Renal pelvis (tissue), 12 donors: ENCODE measurements around the gene JKAMP. TPM values are rescaled to one million over a fixed set of nuclear protein-coding genes. Genes with fewer than 3 reads are reported as not detected.
"Not testable (repeated sequence)": the region's sequence is repeated elsewhere in the genome, so short reads cannot be mapped to it uniquely, and the experiment has no call there.

Source experiments
- DNase-seq: peaks from one replicate; pipeline ENCODE4 v3.0.0-alpha.2; 2013
- long read RNA-seq, 16 experiments: transcript quantifications; one replicate each; lab custom pipeline, GENCODE V29; 2026
- polyA plus RNA-seq, 3 donors: library from polyadenylated mRNA; unstranded; fragments of 120-200 nt; gene quantifications; one replicate each; pipeline ENCODE4 v1.2.1, GENCODE V29; 2013; ENCODE audit not compliant: insufficient read length in 3 of 3

Gene JKAMP
- polyA plus RNA-seq, result 10 to 100 TPM; 65.5 to 77.8 (median 74.4) TPM
- long read RNA-seq, donor 1, transcript JKAMP-201 (7 exons, 1,726 nt), result major isoform, 20 of 32 reads
- long read RNA-seq, donor 1, partial matches to known transcripts, result 0 of 32 reads
- long read RNA-seq, donor 1, other reads (novel, unspliced or antisense), result 0 of 32 reads
- long read RNA-seq, donor 2, transcript JKAMP-203 (7 exons, 1,636 nt), result minor isoform, 6 of 42 reads
- long read RNA-seq, donor 2, transcript JKAMP-201 (7 exons, 1,726 nt), result major isoform, 29 of 42 reads
- long read RNA-seq, donor 2, partial matches to known transcripts, result 0 of 42 reads
- long read RNA-seq, donor 2, other reads (novel, unspliced or antisense), result 0 of 42 reads
- long read RNA-seq, donor 3, transcript JKAMP-201 (7 exons, 1,726 nt), result major isoform, 16 of 42 reads
- long read RNA-seq, donor 3, partial matches to known transcripts, result 17 of 42 reads
- long read RNA-seq, donor 3, other reads (novel, unspliced or antisense), result 0 of 42 reads
- long read RNA-seq, donor 4, transcript JKAMP-201 (7 exons, 1,726 nt), result major isoform, 30 of 42 reads
- long read RNA-seq, donor 4, transcript JKAMP-203 (7 exons, 1,636 nt), result minor isoform, 7 of 42 reads
- long read RNA-seq, donor 4, partial matches to known transcripts, result 0 of 42 reads
- long read RNA-seq, donor 4, other reads (novel, unspliced or antisense), result 0 of 42 reads
- long read RNA-seq, donor 5, transcript JKAMP-203 (7 exons, 1,636 nt), result minor isoform, 5 of 25 reads
- long read RNA-seq, donor 5, transcript JKAMP-201 (7 exons, 1,726 nt), result major isoform, 12 of 25 reads
- long read RNA-seq, donor 5, partial matches to known transcripts, result 6 of 25 reads
- long read RNA-seq, donor 5, other reads (novel, unspliced or antisense), result 0 of 25 reads
- long read RNA-seq, donor 6, transcript JKAMP-201 (7 exons, 1,726 nt), result major isoform, 16 of 31 reads
- long read RNA-seq, donor 6, transcript JKAMP-203 (7 exons, 1,636 nt), result minor isoform, 5 of 31 reads
- long read RNA-seq, donor 6, partial matches to known transcripts, result 0 of 31 reads
- long read RNA-seq, donor 6, other reads (novel, unspliced or antisense), result 0 of 31 reads
- long read RNA-seq, donor 7, transcript JKAMP-203 (7 exons, 1,636 nt), result minor isoform, 8 of 33 reads
- long read RNA-seq, donor 7, transcript JKAMP-201 (7 exons, 1,726 nt), result major isoform, 16 of 33 reads
- long read RNA-seq, donor 7, partial matches to known transcripts, result 0 of 33 reads
- long read RNA-seq, donor 7, other reads (novel, unspliced or antisense), result 0 of 33 reads
- long read RNA-seq, donor 8, transcript JKAMP-201 (7 exons, 1,726 nt), result major isoform, 6 of 15 reads
- long read RNA-seq, donor 8, partial matches to known transcripts, result 0 of 15 reads
- long read RNA-seq, donor 8, other reads (novel, unspliced or antisense), result 0 of 15 reads
- long read RNA-seq, donor 9, transcript JKAMP-201 (7 exons, 1,726 nt), result major isoform, 25 of 44 reads
- long read RNA-seq, donor 9, partial matches to known transcripts, result 14 of 44 reads
- long read RNA-seq, donor 9, other reads (novel, unspliced or antisense), result 0 of 44 reads
- long read RNA-seq, donor 10, transcript JKAMP-201 (7 exons, 1,726 nt), result major isoform, 18 of 42 reads
- long read RNA-seq, donor 10, transcript JKAMP-214 (6 exons, 2,302 nt), result minor isoform, 5 of 42 reads
- long read RNA-seq, donor 10, transcript JKAMP-203 (7 exons, 1,636 nt), result minor isoform, 8 of 42 reads
- long read RNA-seq, donor 10, partial matches to known transcripts, result 6 of 42 reads
- long read RNA-seq, donor 10, other reads (novel, unspliced or antisense), result 0 of 42 reads
- long read RNA-seq, donor 11, transcript JKAMP-201 (7 exons, 1,726 nt), result major isoform, 13 of 21 reads
- long read RNA-seq, donor 11, partial matches to known transcripts, result 5 of 21 reads
- long read RNA-seq, donor 11, other reads (novel, unspliced or antisense), result 0 of 21 reads
- long read RNA-seq, donor 12, transcript JKAMP-203 (7 exons, 1,636 nt), result minor isoform, 9 of 49 reads
- long read RNA-seq, donor 12, transcript JKAMP-201 (7 exons, 1,726 nt), result major isoform, 21 of 49 reads
- long read RNA-seq, donor 12, partial matches to known transcripts, result 10 of 49 reads
- long read RNA-seq, donor 12, other reads (novel, unspliced or antisense), result 0 of 49 reads
- long read RNA-seq, donor 13, transcript JKAMP-201 (7 exons, 1,726 nt), result major isoform, 9 of 21 reads
- long read RNA-seq, donor 13, partial matches to known transcripts, result 9 of 21 reads
- long read RNA-seq, donor 13, other reads (novel, unspliced or antisense), result 0 of 21 reads
- long read RNA-seq, donor 14, result 0 reads
- long read RNA-seq, donor 15, result 0 reads
- long read RNA-seq, donor 16, transcript JKAMP-201 (7 exons, 1,726 nt), result major isoform, 23 of 31 reads
- long read RNA-seq, donor 16, partial matches to known transcripts, result 0 of 31 reads
- long read RNA-seq, donor 16, other reads (novel, unspliced or antisense), result 0 of 31 reads

DNA sequence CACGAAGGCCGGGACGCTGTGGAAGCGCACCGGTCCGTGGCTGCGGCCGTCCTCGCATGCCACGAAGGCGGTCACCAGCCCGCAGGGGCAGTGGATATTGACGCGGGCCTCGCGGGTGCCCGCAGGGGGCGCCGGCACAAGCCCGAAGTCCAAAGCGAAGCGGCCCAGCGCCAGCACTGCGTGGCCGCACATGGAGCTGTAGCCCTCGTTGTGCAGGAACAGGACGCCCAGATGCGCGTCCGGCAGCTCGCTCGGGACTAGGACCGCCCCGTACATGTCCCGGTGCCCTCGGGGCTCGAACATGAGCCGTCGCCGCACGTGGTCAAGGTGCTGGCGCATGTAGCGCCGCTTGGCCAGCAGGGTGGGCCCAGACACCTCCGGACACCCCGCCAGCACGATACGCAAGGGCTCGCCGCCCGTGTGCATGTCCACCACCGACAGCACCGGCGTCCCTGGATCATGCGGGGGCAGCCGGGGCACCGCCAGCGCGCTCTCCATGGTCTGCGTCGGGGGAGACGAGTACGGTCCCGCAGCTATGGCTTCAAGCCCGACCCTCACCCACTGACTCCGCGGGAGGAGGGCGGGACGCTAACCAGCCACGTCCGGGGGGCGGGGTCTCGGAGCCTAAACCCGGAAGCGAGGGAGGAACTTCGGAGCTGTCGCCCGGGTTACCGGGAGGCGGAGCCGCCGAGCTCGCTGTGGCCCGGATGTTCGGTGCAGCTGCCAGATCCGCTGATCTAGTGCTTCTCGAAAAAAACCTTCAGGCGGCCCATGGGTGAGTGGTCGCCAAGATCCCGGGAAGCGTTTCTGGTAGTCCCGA lies at the start of gene JKAMP, which contains the start of gene L3HYPDH:
Gene JKAMP, plus strand, starts transcription at position 699 of the 820 bp plus-strand sequence. Its CDS starts 73 bp downstream, at position 772.
Gene L3HYPDH, minus strand, starts transcription at position 590 of the 820 bp plus-strand sequence. Its CDS starts 92 bp downstream, at position 498.
- DNase-seq, result peak; percentile 98

GRCh38 chr14:59435101-59435500 lies 49.2 kb upstream of the JKAMP start:
- DNase-seq, result no peak

GRCh38 chr14:59435987-59436386 lies 48.3 kb upstream of the JKAMP start:
- no peak for DNase-seq

- DNase-seq, result no peak
Observed at GRCh38 chr14:59438195-59438647, 46.1 kb upstream of the JKAMP start.

DNA sequence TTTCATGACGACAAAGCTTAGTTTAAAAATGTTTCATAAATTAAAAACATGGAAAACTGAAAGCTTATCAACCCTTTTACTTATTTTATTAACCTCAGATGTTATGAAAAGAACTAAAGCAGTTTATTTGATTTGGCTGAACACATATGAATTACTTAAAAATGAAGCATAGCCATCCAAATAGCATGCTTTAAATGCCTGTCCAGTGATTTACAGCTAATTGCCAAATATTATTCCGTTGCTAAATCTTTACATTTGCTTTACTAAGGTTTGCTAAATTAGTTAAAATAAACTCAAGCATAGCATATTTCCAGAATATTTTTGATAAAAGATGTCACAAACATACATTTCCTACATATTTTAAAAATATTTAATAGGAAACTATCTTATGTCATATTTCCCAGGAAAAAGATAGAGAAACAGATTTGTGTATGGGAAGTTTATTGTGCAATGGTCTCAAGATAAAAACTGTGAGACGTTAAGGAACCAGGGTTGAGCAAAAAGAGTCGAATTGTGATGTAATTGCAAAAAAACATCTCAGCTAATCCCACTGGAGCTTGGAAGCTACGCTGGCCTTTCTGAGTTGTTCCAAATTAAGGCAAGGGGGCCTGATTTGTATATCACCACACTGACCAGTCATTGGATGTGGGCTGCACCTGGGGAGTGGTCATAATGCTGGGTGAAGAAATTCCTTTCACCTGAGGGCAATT lies 44.9 kb upstream of the JKAMP start:
- no peak for DNase-seq

- not testable (repeated sequence) for DNase-seq
Observed at GRCh38 chr14:59448673-59449072, 35.6 kb upstream of the JKAMP start.

GRCh38 chr14:59450716-59451115 lies 33.6 kb upstream of the JKAMP start:
- no peak for DNase-seq

DNA sequence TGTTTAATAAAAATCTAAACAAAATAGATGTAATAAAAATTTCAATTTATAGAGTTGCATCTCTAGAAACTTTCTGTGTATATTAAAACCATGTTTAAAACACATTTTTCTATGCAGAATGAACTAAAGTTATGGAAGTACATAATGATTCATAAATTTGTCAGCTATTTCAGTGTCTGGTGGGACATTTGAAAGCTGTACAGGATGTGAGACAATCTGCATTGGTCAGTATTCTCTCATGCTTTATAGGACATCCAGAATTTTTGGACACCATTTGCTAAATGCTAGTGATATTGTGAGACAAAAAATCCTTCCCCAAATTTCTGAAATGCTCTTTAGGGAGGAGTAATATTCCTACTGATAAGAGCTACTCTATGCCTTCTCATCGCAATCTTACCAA lies 32.5 kb upstream of the JKAMP start:
- DNase-seq, result no peak

DNA sequence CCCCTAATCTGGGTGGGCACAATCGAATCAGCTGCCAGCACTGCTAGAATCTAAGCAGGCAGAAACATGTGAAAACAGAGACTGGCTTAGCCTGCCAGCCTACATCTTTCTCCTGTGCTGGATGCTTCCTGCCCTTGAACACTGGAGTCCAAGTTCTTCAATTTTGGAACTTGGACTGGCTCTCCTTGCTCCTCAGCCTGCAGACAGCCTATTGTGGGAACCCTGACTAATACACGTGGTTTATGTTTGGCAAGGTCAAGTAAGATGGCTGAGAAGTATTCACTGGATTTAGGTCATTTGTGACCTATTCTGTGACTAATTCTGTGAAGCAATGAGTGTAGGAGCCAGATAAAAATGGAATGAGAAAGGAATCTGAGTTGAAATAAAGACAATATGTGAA lies 30.2 kb upstream of the JKAMP start:
- no peak for DNase-seq

DNA sequence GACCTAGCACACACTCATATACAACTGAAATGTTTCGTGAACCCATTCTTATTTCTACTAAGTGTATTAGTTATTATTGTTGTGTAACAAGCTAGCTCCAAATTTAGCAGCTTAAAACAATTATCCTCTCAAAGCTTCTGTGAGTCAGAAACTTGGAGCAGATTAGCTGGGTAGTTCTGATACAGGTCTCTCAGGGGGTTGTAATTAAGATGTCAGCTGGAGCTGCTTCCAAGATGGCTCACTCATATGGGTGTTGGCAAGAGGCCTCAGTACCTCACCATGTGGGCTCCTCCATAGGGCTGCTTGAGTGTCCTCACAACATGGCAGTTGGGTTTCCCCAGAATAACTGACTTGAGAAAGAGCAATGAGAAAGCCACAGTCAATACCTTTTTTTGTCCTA lies 28.9 kb upstream of the JKAMP start:
- no peak for DNase-seq

DNA sequence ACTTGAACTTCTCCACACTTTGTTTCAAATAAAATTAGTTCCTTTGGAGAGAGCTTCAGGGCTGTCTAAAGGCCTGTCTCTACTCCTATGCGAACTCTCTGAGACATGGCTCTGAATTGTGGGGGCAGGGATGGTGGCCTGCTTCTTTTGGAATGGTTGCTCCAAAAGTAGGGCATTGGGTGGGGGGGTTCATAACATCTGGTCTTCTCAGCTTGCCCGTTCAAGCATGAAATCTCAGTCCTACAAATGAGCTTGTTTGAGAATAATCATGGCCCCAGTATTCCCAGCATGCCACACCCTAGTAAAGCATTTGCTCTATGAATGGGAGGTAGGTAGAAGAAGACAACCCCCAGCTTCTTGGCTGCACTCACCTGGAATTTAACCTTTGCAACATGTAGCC lies 25.8 kb upstream of the JKAMP start:
- DNase-seq, result no peak

GRCh38 chr14:59460378-59460777 lies 23.9 kb upstream of the JKAMP start:
- no peak for DNase-seq

- no peak for DNase-seq
Observed at GRCh38 chr14:59461891-59462290, 22.4 kb upstream of the JKAMP start.

GRCh38 chr14:59463787-59464485 lies 20.4 kb upstream of the JKAMP start:
- DNase-seq, result no peak

- peak; percentile 74 for DNase-seq
Observed at GRCh38 chr14:59464486-59465315, 19.6 kb upstream of the JKAMP start.
